ENCODE measurements around the gene NKX6-2.

Gene NKX6-2

GRCh38 chr10:132788831-132789219 lies 2.9 kb upstream of the NKX6-2 start:
- peaks cover 6% of the 10 kb centered on the region; the same call in 1 of the 2 replicates for H3K27me3 ChIP-seq (ENCODE audit: insufficient read depth, low read depth)

GRCh38 chr10:132788180-132788830 lies 2.4 kb upstream of the NKX6-2 start:
- Histone ChIP-seq H3K27ac (no peak overlapping the region), H3K36me3 (ENCODE audit: insufficient read depth) (no peaks in the 10 kb centered on the region), H3K4me1 (ENCODE audit: low read depth, poor library complexity, severe bottlenecking) (no peaks in the 10 kb centered on the region), H4K20me1 (ENCODE audit: insufficient read depth) (no peaks in the 10 kb centered on the region), H3K9ac (no peak overlapping the region), H3K27me3 (ENCODE audit: insufficient read depth, low read depth) (peaks cover 2% of the 10 kb centered on the region; the same call in 1 of the 2 replicates), H3K4me2 (no peak overlapping the region), H3K4me3 (IDR thresholded peaks at IDR 0.05; ENCODE audit: insufficient read depth, low read depth, low read length) (no peak overlapping the region), H2AFZ (ENCODE audit: low read depth) (no peak overlapping the region), H3K79me2 (ENCODE audit: insufficient read depth, low read depth) (no peaks in the 10 kb centered on the region)
- no peak for TF ChIP-seq CTCF (conservative IDR thresholded peaks at IDR 0.05; ENCODE audit: low read depth, low read length)

More at GRCh38 chr10:132788831-132789219, 2.9 kb upstream of the NKX6-2 start:
- no peaks in the 10 kb centered on the region for H3K79me2 ChIP-seq (ENCODE audit: insufficient read depth, low read depth)
- H4K20me1 ChIP-seq (ENCODE audit: insufficient read depth): no peaks in the 10 kb centered on the region
- no peaks in the 10 kb centered on the region for H3K4me1 ChIP-seq (ENCODE audit: low read depth, poor library complexity, severe bottlenecking)
- H2AFZ ChIP-seq (ENCODE audit: low read depth): no peak overlapping the region
- no peak overlapping the region for H3K4me3 ChIP-seq (IDR thresholded peaks at IDR 0.05; ENCODE audit: insufficient read depth, low read depth, low read length)
- H3K9ac ChIP-seq: no peak overlapping the region
- H3K27ac ChIP-seq: no peak overlapping the region
- H3K36me3 ChIP-seq (ENCODE audit: insufficient read depth): no peaks in the 10 kb centered on the region
- TF ChIP-seq CTCF (conservative IDR thresholded peaks at IDR 0.05; ENCODE audit: low read depth, low read length): no peak
- H3K4me2 ChIP-seq: no peak overlapping the region

GRCh38 chr10:132787495-132788179 lies 1.7 kb upstream of the NKX6-2 start:
- H3K27me3 ChIP-seq (ENCODE audit: insufficient read depth, low read depth): no peaks in the 10 kb centered on the region; the same call in 1 of the 2 replicates

GRCh38 chr10:132786884-132787494 lies 1.0 kb upstream of the NKX6-2 start:
- no peak overlapping the region for H3K9ac ChIP-seq
- no peaks in the 10 kb centered on the region for H3K79me2 ChIP-seq (ENCODE audit: insufficient read depth, low read depth)
- no peak overlapping the region for H3K4me3 ChIP-seq (IDR thresholded peaks at IDR 0.05; ENCODE audit: insufficient read depth, low read depth, low read length)
- no peaks in the 10 kb centered on the region for H4K20me1 ChIP-seq (ENCODE audit: insufficient read depth)
- TF ChIP-seq CTCF (conservative IDR thresholded peaks at IDR 0.05; ENCODE audit: low read depth, low read length): no peak
- no peaks in the 10 kb centered on the region; the same call in 1 of the 2 replicates for H3K27me3 ChIP-seq (ENCODE audit: insufficient read depth, low read depth)
- no peak overlapping the region for H3K27ac ChIP-seq
- no peaks in the 10 kb centered on the region for H3K36me3 ChIP-seq (ENCODE audit: insufficient read depth)
- no peak overlapping the region for H3K4me2 ChIP-seq
- no peaks in the 10 kb centered on the region for H3K4me1 ChIP-seq (ENCODE audit: low read depth, poor library complexity, severe bottlenecking)
- H2AFZ ChIP-seq (ENCODE audit: low read depth): no peak overlapping the region

More at GRCh38 chr10:132787495-132788179, 1.7 kb upstream of the NKX6-2 start:
- Histone ChIP-seq H3K9ac (no peak overlapping the region), H4K20me1 (ENCODE audit: insufficient read depth) (no peaks in the 10 kb centered on the region), H3K27ac (no peak overlapping the region), H3K4me3 (IDR thresholded peaks at IDR 0.05; ENCODE audit: insufficient read depth, low read depth, low read length) (no peak overlapping the region), H3K79me2 (ENCODE audit: insufficient read depth, low read depth) (no peaks in the 10 kb centered on the region), H3K4me1 (ENCODE audit: low read depth, poor library complexity, severe bottlenecking) (no peaks in the 10 kb centered on the region), H3K36me3 (ENCODE audit: insufficient read depth) (no peaks in the 10 kb centered on the region), H2AFZ (ENCODE audit: low read depth) (no peak overlapping the region), H3K4me2 (no peak overlapping the region)
- no peak for TF ChIP-seq CTCF (conservative IDR thresholded peaks at IDR 0.05; ENCODE audit: low read depth, low read length)
